GM12874 (cell line): ENCODE results near the gene EML6.

Experiments used
- TF ChIP-seq, protein P1 (sequence below): IDR thresholded peaks from 2 replicates; pipeline ENCODE4 v1.5.1; 2011; ENCODE audit warnings: low read depth, mild to moderate bottlenecking, control low read depth, low read length, moderate library complexity; ENCODE audit not compliant: insufficient read depth

EML6 gene

DNA sequence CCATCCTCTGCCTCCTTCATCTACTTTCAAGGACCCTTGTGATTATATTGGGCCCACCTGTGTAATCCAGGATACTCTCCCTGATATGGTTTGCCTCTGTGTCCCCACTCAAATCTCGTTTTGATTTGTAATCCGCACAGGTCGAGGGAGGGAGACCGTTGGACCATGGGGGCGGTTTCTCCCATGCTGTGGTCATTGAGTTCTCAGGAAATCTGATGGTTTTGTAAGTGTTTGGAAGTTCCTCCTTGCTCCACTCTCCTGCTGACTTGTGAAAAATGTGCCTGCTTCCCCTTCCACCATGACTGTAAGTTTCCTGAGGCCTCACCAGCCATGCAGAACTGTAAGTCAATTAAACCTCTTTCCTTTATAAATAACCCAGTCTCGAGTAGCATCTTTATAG, 42.0 kb upstream of the EML6 start:
- TF ChIP-seq, protein P1, sequence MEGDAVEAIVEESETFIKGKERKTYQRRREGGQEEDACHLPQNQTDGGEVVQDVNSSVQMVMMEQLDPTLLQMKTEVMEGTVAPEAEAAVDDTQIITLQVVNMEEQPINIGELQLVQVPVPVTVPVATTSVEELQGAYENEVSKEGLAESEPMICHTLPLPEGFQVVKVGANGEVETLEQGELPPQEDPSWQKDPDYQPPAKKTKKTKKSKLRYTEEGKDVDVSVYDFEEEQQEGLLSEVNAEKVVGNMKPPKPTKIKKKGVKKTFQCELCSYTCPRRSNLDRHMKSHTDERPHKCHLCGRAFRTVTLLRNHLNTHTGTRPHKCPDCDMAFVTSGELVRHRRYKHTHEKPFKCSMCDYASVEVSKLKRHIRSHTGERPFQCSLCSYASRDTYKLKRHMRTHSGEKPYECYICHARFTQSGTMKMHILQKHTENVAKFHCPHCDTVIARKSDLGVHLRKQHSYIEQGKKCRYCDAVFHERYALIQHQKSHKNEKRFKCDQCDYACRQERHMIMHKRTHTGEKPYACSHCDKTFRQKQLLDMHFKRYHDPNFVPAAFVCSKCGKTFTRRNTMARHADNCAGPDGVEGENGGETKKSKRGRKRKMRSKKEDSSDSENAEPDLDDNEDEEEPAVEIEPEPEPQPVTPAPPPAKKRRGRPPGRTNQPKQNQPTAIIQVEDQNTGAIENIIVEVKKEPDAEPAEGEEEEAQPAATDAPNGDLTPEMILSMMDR = no peak

DNA sequence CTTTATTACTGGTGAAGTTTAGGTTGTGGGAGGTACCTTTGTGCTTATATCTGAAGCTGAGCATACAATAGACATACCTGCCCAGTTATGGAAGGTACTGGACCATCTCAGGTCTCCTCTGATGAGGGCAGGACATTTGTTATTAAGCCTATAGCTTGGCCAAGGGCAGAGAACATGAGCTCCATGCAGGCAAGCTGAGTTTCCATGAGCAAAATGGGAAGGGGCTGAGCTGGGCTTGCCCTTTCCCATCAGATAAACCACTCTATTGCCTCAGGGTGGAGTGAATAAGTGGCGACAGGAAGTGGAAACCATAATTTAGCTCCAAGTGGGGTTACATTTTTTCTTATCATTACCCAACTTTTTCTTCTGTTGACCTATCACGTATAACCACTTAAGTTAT, 39.9 kb upstream of the EML6 start:
- TF ChIP-seq, protein P1 = no peak

DNA sequence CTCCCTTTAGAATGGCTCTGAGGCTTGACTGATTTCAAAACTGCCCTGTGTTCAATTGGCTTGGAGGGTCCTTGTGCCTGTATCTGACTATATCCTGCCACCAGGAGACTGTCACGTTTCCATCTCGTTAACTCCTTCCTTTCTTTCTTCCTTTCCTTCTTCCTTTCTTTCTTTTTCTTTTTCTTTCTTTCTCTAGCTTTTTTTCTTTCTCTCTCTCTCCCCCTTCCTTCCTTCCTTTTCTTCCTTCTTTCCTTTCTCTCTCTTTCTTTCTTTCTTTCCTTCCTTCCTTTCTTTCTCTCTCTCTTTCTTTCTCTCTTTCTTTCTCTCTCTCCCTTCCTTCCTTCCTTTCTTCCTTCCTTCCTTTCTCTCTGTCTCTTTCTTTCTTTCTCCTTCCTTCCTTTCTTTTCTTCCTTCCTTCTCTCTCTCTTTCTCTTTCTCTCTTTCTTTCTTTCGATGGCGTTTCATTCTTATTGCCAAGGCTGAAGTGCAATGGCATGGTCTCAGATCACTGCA, 38.1 kb upstream of the EML6 start:
- TF ChIP-seq, protein P1 = no peak

GRCh38 chr2:54687595-54688152, 35.8 kb upstream of the EML6 start:
- TF ChIP-seq, protein P1 = no peak

- TF ChIP-seq, protein P1 = no peak
Measured at GRCh38 chr2:54691445-54692135, 31.9 kb upstream of the EML6 start.

DNA sequence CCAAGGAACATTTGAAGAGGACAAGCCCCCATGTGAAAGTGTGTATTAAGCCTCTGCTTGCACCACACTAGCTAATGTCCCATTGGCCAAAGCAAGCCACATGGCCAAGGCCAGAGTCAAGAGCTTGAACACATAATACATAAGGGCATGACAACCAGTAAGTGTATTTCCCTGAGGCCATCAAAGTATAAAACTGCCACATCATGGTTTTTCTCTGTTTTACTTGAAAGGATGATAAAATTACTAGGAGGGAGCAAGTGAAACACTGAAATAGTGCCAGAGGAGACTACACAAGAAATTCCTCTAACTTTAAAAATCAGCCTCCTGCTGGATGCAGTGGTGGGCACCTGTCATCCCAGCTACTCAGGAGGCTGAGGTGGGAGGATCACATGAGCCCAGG, 30.9 kb upstream of the EML6 start:
- TF ChIP-seq, protein P1 = no peak

GRCh38 chr2:54695378-54695777, 28.1 kb upstream of the EML6 start:
- TF ChIP-seq, protein P1 = no peak
